Loucy (cell line): ENCODE results near the gene MYH10.

Experiments
- H2AFZ ChIP-seq: fragments of 200-600 bp; sonication (generic); 2 replicates; pipeline ENCODE4 v1.6.0; 2016; ENCODE audit warnings: antibody characterized with exemption, mild to moderate bottlenecking, low read length, moderate library complexity
- H3F3A ChIP-seq: fragments of 200-600 bp; 2 replicates; pipeline ENCODE4 v1.6.0; 2016; ENCODE audit warnings: antibody characterized with exemption, low read depth, mild to moderate bottlenecking
- H3K27me3 ChIP-seq: fragments of 200-600 bp; sonication (generic); 2 replicates; pipeline ENCODE4 v1.6.1; 2014; ENCODE audit warnings: low read length, mild to moderate bottlenecking; ENCODE audit not compliant: insufficient read depth, poor library complexity, severe bottlenecking
- H3K36me3 ChIP-seq: fragments of 200-600 bp; sonication (generic); 2 replicates; pipeline ENCODE4 v1.6.1; 2016; ENCODE audit warnings: low read length; ENCODE audit not compliant: insufficient read depth
- H3K4me1 ChIP-seq: fragments of 200-600 bp; sonication (generic); 2 replicates; pipeline ENCODE4 v1.5.1; 2014; ENCODE audit warnings: low read length, mild to moderate bottlenecking; ENCODE audit not compliant: insufficient read depth, poor library complexity, severe bottlenecking
- H3K4me2 ChIP-seq: fragments of 200-600 bp; sonication (generic); 2 replicates; pipeline ENCODE4 v1.6.0; 2014; ENCODE audit warnings: antibody characterized with exemption, low read length, low read depth, mild to moderate bottlenecking; ENCODE audit not compliant: poor library complexity, severe bottlenecking
- H3K4me3 ChIP-seq: fragments of 200-600 bp; sonication (generic); 2 replicates; pipeline ENCODE4 v1.5.1; 2014; ENCODE audit warnings: low read length, mild to moderate bottlenecking, mixed read lengths; ENCODE audit not compliant: poor library complexity, severe bottlenecking
- H3K79me2 ChIP-seq: fragments of 200-600 bp; sonication (generic); 2 replicates; pipeline ENCODE4 v1.6.1; 2014; ENCODE audit warnings: low read length; ENCODE audit not compliant: insufficient read depth
- H3K9ac ChIP-seq: fragments of 200-600 bp; sonication (generic); 2 replicates; pipeline ENCODE4 v1.6.0; 2014; ENCODE audit warnings: mild to moderate bottlenecking, low read depth, low read length, moderate library complexity; ENCODE audit not compliant: poor library complexity, severe bottlenecking
- H3K9me2 ChIP-seq: fragments of 200-600 bp; sonication (generic); replicated peaks from 2 replicates; pipeline ENCODE4 v1.6.1; 2016; ENCODE audit warnings: low read depth, low read length, mixed read lengths
- H3K9me3 ChIP-seq: fragments of 200-600 bp; sonication (generic); 2 replicates; pipeline ENCODE4 v1.6.1; 2014; ENCODE audit warnings: mild to moderate bottlenecking, antibody characterized with exemption, low read length, low read depth; ENCODE audit not compliant: insufficient read depth
- H4K20me1 ChIP-seq: fragments of 200-600 bp; sonication (generic); 2 replicates; pipeline ENCODE4 v1.6.0; 2014; ENCODE audit warnings: antibody characterized with exemption, low read length, mild to moderate bottlenecking; ENCODE audit not compliant: insufficient read depth, poor library complexity, severe bottlenecking
- EZH2phosphoT487 ChIP-seq: fragments of 200-600 bp; IDR thresholded peaks from 2 replicates; pipeline ENCODE4 v1.6.1; 2018; ENCODE audit warnings: antibody characterized with exemption, mild to moderate bottlenecking, moderate library complexity, borderline replicate concordance
- TF ChIP-seq, protein P1 (sequence below): fragments of 200-600 bp; sonication (generic); conservative IDR thresholded peaks from 2 replicates; pipeline ENCODE4 v1.5.1; 2014; ENCODE audit warnings: mild to moderate bottlenecking, antibody characterized with exemption, low read length

The MYH10 gene

GRCh38 chr17:8614988-8615387 is 15.5 kb downstream of the MYH10 start:
- no peak for TF ChIP-seq EZH2phosphoT487
- TF ChIP-seq, protein P1, sequence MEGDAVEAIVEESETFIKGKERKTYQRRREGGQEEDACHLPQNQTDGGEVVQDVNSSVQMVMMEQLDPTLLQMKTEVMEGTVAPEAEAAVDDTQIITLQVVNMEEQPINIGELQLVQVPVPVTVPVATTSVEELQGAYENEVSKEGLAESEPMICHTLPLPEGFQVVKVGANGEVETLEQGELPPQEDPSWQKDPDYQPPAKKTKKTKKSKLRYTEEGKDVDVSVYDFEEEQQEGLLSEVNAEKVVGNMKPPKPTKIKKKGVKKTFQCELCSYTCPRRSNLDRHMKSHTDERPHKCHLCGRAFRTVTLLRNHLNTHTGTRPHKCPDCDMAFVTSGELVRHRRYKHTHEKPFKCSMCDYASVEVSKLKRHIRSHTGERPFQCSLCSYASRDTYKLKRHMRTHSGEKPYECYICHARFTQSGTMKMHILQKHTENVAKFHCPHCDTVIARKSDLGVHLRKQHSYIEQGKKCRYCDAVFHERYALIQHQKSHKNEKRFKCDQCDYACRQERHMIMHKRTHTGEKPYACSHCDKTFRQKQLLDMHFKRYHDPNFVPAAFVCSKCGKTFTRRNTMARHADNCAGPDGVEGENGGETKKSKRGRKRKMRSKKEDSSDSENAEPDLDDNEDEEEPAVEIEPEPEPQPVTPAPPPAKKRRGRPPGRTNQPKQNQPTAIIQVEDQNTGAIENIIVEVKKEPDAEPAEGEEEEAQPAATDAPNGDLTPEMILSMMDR = no peak
- H3K79me2 ChIP-seq = peaks cover 95% of the 10 kb centered on the region
- no peaks in the 10 kb centered on the region for H3K9me2 ChIP-seq
- peaks cover 73% of the 10 kb centered on the region for H4K20me1 ChIP-seq
- no peak overlapping the region for H3K4me3 ChIP-seq
- no peak overlapping the region for H3K9ac ChIP-seq
- 0 out of 2 replicates have a peak, but pooled peaks cover 2% of the 10 kb centered on the region for H3F3A ChIP-seq
- no peaks in the 10 kb centered on the region for H3K36me3 ChIP-seq
- no peaks in the 10 kb centered on the region for H3K27me3 ChIP-seq
- peaks cover 19% of the 10 kb centered on the region for H3K4me1 ChIP-seq
- H3K4me2 ChIP-seq = peak overlapping the region; percentile 3
- no peak overlapping the region for H2AFZ ChIP-seq
- H3K9me3 ChIP-seq = no peaks in the 10 kb centered on the region

- peaks cover 15% of the 10 kb centered on the region for H3K4me1 ChIP-seq
- TF ChIP-seq EZH2phosphoT487 = no peak
- TF ChIP-seq, protein P1 = no peak
- peaks cover 63% of the 10 kb centered on the region for H4K20me1 ChIP-seq
- peaks cover 96% of the 10 kb centered on the region for H3K79me2 ChIP-seq
- H3K27me3 ChIP-seq = no peaks in the 10 kb centered on the region
- H3K4me3 ChIP-seq = no peak overlapping the region
- no peak overlapping the region for H2AFZ ChIP-seq
- no peaks in the 10 kb centered on the region for H3K9me3 ChIP-seq
- no peaks in the 10 kb centered on the region; the same call in 1 of the 2 replicates for H3K36me3 ChIP-seq
- no peak overlapping the region for H3K9ac ChIP-seq
- H3K4me2 ChIP-seq = no peak overlapping the region
- no peaks in the 10 kb centered on the region for H3K9me2 ChIP-seq
- H3F3A ChIP-seq = 0 out of 2 replicates have a peak, but pooled peaks cover 2% of the 10 kb centered on the region
Measured at GRCh38 chr17:8611619-8612298, 18.8 kb downstream of the MYH10 start.

GRCh38 chr17:8611137-8611536 is 19.4 kb downstream of the MYH10 start:
- Histone ChIP-seq H4K20me1 (peaks cover 63% of the 10 kb centered on the region), H2AFZ (no peak overlapping the region), H3K4me2 (no peak overlapping the region), H3K36me3 (no peaks in the 10 kb centered on the region; the same call in 1 of the 2 replicates), H3K9me2 (no peaks in the 10 kb centered on the region), H3K9ac (no peak overlapping the region), H3K27me3 (no peaks in the 10 kb centered on the region), H3K4me3 (no peak overlapping the region), H3K9me3 (no peaks in the 10 kb centered on the region), H3F3A (0 out of 2 replicates have a peak, but pooled peaks cover 2% of the 10 kb centered on the region), H3K79me2 (peaks cover 99% of the 10 kb centered on the region), H3K4me1 (peaks cover 15% of the 10 kb centered on the region)
- no peak for TF ChIP-seq EZH2phosphoT487
- TF ChIP-seq, protein P1 = no peak
